RWPE2 (cell line): Measurements from ENCODE around the gene VILL.

ENCODE experiments used
- ATAC-seq: fragments of 200-7000 bp; cut with Tn5 transposase; 3 replicates; pipeline ENCODE4 v1.9.1; 2021; ENCODE audit warnings: low read depth
- DNase-seq: peaks from one replicate; pipeline ENCODE4 v3.0.0-alpha.2; 2020; ENCODE audit warnings: low spot score
- H3K27ac ChIP-seq: fragments of 450-650 bp; 2 replicates; pipeline ENCODE4 v1.5.1; 2017; ENCODE audit warnings: mild to moderate bottlenecking; ENCODE audit not compliant: poor library complexity, severe bottlenecking
- H3K27me3 ChIP-seq: fragments of 250-450 bp; sonication (Bioruptor Pico); 2 replicates; pipeline ENCODE4 v1.5.1; 2021; ENCODE audit warnings: mild to moderate bottlenecking, moderate library complexity; ENCODE audit not compliant: insufficient read depth, poor library complexity, severe bottlenecking
- H3K36me3 ChIP-seq: fragments of 250-450 bp; sonication (Bioruptor Pico); 2 replicates; pipeline ENCODE4 v1.5.1; 2020; ENCODE audit warnings: low read depth, mild to moderate bottlenecking, moderate library complexity
- H3K4me1 ChIP-seq: fragments of 250-450 bp; sonication (Bioruptor Pico); 2 replicates; pipeline ENCODE4 v1.5.1; 2021; ENCODE audit warnings: mild to moderate bottlenecking, moderate library complexity; ENCODE audit not compliant: insufficient read depth, poor library complexity, severe bottlenecking
- H3K4me3 ChIP-seq: fragments of 250-450 bp; sonication (Bioruptor Pico); 2 replicates; pipeline ENCODE4 v1.5.1; 2021; ENCODE audit warnings: mild to moderate bottlenecking, moderate library complexity; ENCODE audit not compliant: severe bottlenecking
- H3K9me3 ChIP-seq: fragments of 250-450 bp; sonication (Bioruptor Pico); 2 replicates; pipeline ENCODE4 v1.5.1; 2021; ENCODE audit warnings: mild to moderate bottlenecking, moderate library complexity; ENCODE audit not compliant: severe bottlenecking
- CTCF ChIP-seq: fragments of 450-650 bp; IDR thresholded peaks from one replicate; pipeline ENCODE4 v1.5.1; 2017; ENCODE audit warnings: mild to moderate bottlenecking, moderate library complexity; ENCODE audit not compliant: poor library complexity, severe bottlenecking

VILL gene

GRCh38 chr3:37991109-37991508 lies 523 bp downstream of the VILL start:
- DNase-seq (no peak), ATAC-seq (no peak)
- Histone ChIP-seq H3K27ac (no peak overlapping the region), H3K27me3 (no peaks in the 10 kb centered on the region), H3K4me1 (peaks cover 8% of the 10 kb centered on the region), H3K36me3 (no peaks in the 10 kb centered on the region), H3K4me3 (no peak overlapping the region), H3K9me3 (no peaks in the 10 kb centered on the region)
- TF ChIP-seq CTCF: no peak

GRCh38 chr3:37991823-37992222 lies 1.2 kb downstream of the VILL start:
- Histone ChIP-seq H3K36me3 (no peaks in the 10 kb centered on the region), H3K4me1 (peaks cover 8% of the 10 kb centered on the region), H3K4me3 (no peak overlapping the region), H3K9me3 (no peaks in the 10 kb centered on the region), H3K27me3 (no peaks in the 10 kb centered on the region), H3K27ac (no peak overlapping the region)
- TF ChIP-seq CTCF: no peak
- no peak for DNase-seq
- ATAC-seq: no peak

- no peaks in the 10 kb centered on the region for H3K27me3 ChIP-seq
- no peak overlapping the region for H3K4me3 ChIP-seq
- H3K4me1 ChIP-seq: peaks cover 8% of the 10 kb centered on the region
- no peaks in the 10 kb centered on the region for H3K9me3 ChIP-seq
- no peak for DNase-seq
- H3K36me3 ChIP-seq: no peaks in the 10 kb centered on the region
- no peak overlapping the region for H3K27ac ChIP-seq
- ATAC-seq: peak; percentile 19; the same call in 1 of the 3 replicates
- TF ChIP-seq CTCF: no peak
These were observed 1.9 kb downstream of the VILL start for GRCh38 chr3:37992271-37993066.

- ATAC-seq (no peak), DNase-seq (no peak)
- H3K4me3 ChIP-seq: no peak overlapping the region
- no peaks in the 10 kb centered on the region for H3K36me3 ChIP-seq
- no peaks in the 10 kb centered on the region for H3K27me3 ChIP-seq
- H3K9me3 ChIP-seq: no peaks in the 10 kb centered on the region
- no peak for TF ChIP-seq CTCF
- peaks cover 8% of the 10 kb centered on the region for H3K4me1 ChIP-seq
- no peak overlapping the region for H3K27ac ChIP-seq
These were observed 2.5 kb downstream of the VILL start for GRCh38 chr3:37993067-37993455.

- Histone ChIP-seq H3K27me3 (no peaks in the 10 kb centered on the region), H3K4me3 (no peak overlapping the region), H3K27ac (no peak overlapping the region), H3K9me3 (no peaks in the 10 kb centered on the region), H3K4me1 (peaks cover 11% of the 10 kb centered on the region), H3K36me3 (no peaks in the 10 kb centered on the region)
- no peak for TF ChIP-seq CTCF
- no peak for ATAC-seq
- no peak for DNase-seq
These were observed 2.9 kb downstream of the VILL start for GRCh38 chr3:37993460-37993819.
